BE2C (cell line): ENCODE measurements around the gene PHYKPL.

ENCODE experiments used
- DNase-seq: peaks from one replicate; pipeline ENCODE4 v3.0.0-alpha.2; 2020
- H3K27me3 ChIP-seq: fragments of 250-450 bp; sonication (Bioruptor Pico); 2 replicates; pipeline ENCODE4 v1.5.1; 2020; ENCODE audit warnings: mild to moderate bottlenecking
- H3K36me3 ChIP-seq: fragments of 250-450 bp; sonication (Bioruptor Pico); 2 replicates; pipeline ENCODE4 v1.5.1; 2020; ENCODE audit warnings: mild to moderate bottlenecking
- H3K4me1 ChIP-seq: fragments of 250-450 bp; sonication (Bioruptor Pico); 2 replicates; pipeline ENCODE4 v1.5.1; 2020
- H3K4me3 ChIP-seq: 2 replicates; pipeline ENCODE4 v1.5.1; 2011; ENCODE audit warnings: low read depth, low read length
- H3K9me3 ChIP-seq: fragments of 250-450 bp; sonication (Bioruptor Pico); 2 replicates; pipeline ENCODE4 v1.5.1; 2020
- CTCF ChIP-seq: IDR thresholded peaks from 2 replicates; pipeline ENCODE4 v1.5.1; 2012; ENCODE audit warnings: mild to moderate bottlenecking, low read depth, low read length

Gene PHYKPL

GRCh38 chr5:178221853-178222252 lies 10.7 kb downstream of the PHYKPL start:
- no peak for TF ChIP-seq CTCF
- H3K9me3 ChIP-seq: no peaks in the 10 kb centered on the region
- H3K27me3 ChIP-seq: no peaks in the 10 kb centered on the region
- peaks cover 31% of the 10 kb centered on the region for H3K36me3 ChIP-seq
- no peak for DNase-seq
- H3K4me1 ChIP-seq: no peaks in the 10 kb centered on the region
- no peak overlapping the region for H3K4me3 ChIP-seq

- DNase-seq: no peak
- Histone ChIP-seq H3K27me3 (no peaks in the 10 kb centered on the region), H3K4me1 (no peaks in the 10 kb centered on the region), H3K36me3 (peaks cover 36% of the 10 kb centered on the region), H3K4me3 (no peak overlapping the region), H3K9me3 (no peaks in the 10 kb centered on the region)
- no peak for TF ChIP-seq CTCF
Observed at GRCh38 chr5:178221282-178221681, 11.3 kb downstream of the PHYKPL start.

- no peaks in the 10 kb centered on the region for H3K4me1 ChIP-seq
- no peaks in the 10 kb centered on the region for H3K27me3 ChIP-seq
- peaks cover 52% of the 10 kb centered on the region for H3K36me3 ChIP-seq
- DNase-seq: no peak
- no peak overlapping the region for H3K4me3 ChIP-seq
- no peak for TF ChIP-seq CTCF
- no peaks in the 10 kb centered on the region for H3K9me3 ChIP-seq
Observed at GRCh38 chr5:178218827-178219226, 13.8 kb downstream of the PHYKPL start.

- no peak for DNase-seq
- no peak for TF ChIP-seq CTCF
Observed at GRCh38 chr5:178218237-178218776, 14.3 kb downstream of the PHYKPL start.

GRCh38 chr5:178216779-178217178 lies 15.8 kb downstream of the PHYKPL start:
- TF ChIP-seq CTCF: no peak
- Histone ChIP-seq H3K27me3 (no peaks in the 10 kb centered on the region), H3K4me1 (no peaks in the 10 kb centered on the region), H3K4me3 (no peak overlapping the region), H3K9me3 (no peaks in the 10 kb centered on the region), H3K36me3 (peaks cover 71% of the 10 kb centered on the region)
- no peak for DNase-seq

More at GRCh38 chr5:178218237-178218776, 14.3 kb downstream of the PHYKPL start:
- peaks cover 57% of the 10 kb centered on the region for H3K36me3 ChIP-seq
- no peaks in the 10 kb centered on the region for H3K9me3 ChIP-seq
- no peaks in the 10 kb centered on the region for H3K4me1 ChIP-seq
- no peak overlapping the region for H3K4me3 ChIP-seq
- H3K27me3 ChIP-seq: no peaks in the 10 kb centered on the region

- H3K9me3 ChIP-seq: no peaks in the 10 kb centered on the region
- no peaks in the 10 kb centered on the region for H3K4me1 ChIP-seq
- no peak for TF ChIP-seq CTCF
- H3K36me3 ChIP-seq: peaks cover 71% of the 10 kb centered on the region
- DNase-seq: no peak
- no peak overlapping the region for H3K4me3 ChIP-seq
- no peaks in the 10 kb centered on the region for H3K27me3 ChIP-seq
Observed at GRCh38 chr5:178216088-178216534, 16.5 kb downstream of the PHYKPL start.
